ENCODE measurements around the gene MRPL12.

DNA sequence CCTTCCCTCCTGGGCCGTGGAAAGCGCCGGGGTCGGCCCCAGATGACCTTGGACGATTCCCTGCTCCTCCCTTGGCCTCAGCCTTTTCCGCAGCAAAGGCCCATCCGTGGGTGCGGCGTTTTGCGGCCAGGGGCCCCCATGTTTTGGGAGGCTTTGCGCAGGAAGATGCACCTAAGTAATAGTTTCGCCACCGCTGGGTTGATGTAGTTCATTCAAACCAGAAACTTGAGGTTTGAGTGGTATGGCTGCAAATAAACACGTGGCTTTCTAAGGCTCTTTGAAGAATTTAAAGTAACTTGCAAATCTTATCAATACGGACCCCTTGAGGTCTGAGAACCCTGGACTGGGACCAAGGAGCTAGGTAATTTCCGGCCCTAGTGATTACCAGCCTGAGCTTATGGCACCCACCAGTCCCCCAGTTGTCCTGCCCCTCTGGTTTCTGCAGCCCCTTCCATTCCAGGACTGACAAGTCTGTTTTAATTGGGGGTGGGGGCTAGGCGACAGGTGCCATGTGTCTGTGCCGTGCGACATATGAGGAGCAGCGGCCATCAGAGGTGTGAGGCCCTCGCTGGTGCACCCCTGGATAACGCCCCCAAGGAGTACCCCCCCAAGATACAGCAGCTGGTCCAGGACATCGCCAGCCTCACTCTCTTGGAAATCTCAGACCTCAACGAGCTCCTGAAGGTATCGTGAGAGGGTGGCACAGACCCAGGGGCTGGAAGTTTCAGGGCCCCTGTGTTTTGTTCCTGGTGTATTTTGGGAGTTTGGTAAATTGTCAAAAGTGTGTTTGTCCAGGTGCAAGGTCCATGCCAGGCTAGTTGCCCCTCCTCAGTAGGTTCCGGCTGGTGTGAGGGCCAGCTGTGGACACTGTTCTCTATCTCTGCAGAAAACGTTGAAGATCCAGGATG, 834 bp downstream of the MRPL12 start:
- TF ChIP-seq, protein P1, sequence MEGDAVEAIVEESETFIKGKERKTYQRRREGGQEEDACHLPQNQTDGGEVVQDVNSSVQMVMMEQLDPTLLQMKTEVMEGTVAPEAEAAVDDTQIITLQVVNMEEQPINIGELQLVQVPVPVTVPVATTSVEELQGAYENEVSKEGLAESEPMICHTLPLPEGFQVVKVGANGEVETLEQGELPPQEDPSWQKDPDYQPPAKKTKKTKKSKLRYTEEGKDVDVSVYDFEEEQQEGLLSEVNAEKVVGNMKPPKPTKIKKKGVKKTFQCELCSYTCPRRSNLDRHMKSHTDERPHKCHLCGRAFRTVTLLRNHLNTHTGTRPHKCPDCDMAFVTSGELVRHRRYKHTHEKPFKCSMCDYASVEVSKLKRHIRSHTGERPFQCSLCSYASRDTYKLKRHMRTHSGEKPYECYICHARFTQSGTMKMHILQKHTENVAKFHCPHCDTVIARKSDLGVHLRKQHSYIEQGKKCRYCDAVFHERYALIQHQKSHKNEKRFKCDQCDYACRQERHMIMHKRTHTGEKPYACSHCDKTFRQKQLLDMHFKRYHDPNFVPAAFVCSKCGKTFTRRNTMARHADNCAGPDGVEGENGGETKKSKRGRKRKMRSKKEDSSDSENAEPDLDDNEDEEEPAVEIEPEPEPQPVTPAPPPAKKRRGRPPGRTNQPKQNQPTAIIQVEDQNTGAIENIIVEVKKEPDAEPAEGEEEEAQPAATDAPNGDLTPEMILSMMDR (IDR thresholded peaks at IDR 0.05 in 2 of 3, conservative IDR thresholded peaks at IDR 0.05 in 1 of 3; ENCODE audit: insufficient read depth in 2 of 3, low read depth in 1 of 3, low read length in 3 of 3) = no peak
- TF ChIP-seq FOXM1 (IDR thresholded peaks at IDR 0.05; ENCODE audit: low read depth) = no peak
- 0 out of 2 replicates have a peak, but pooled peaks have one; percentile 65 for TF ChIP-seq FOXM1 (CRISPR knock-in tag; IDR thresholded peaks at IDR 0.05; ENCODE audit: low read depth)
- TF ChIP-seq, protein P2, sequence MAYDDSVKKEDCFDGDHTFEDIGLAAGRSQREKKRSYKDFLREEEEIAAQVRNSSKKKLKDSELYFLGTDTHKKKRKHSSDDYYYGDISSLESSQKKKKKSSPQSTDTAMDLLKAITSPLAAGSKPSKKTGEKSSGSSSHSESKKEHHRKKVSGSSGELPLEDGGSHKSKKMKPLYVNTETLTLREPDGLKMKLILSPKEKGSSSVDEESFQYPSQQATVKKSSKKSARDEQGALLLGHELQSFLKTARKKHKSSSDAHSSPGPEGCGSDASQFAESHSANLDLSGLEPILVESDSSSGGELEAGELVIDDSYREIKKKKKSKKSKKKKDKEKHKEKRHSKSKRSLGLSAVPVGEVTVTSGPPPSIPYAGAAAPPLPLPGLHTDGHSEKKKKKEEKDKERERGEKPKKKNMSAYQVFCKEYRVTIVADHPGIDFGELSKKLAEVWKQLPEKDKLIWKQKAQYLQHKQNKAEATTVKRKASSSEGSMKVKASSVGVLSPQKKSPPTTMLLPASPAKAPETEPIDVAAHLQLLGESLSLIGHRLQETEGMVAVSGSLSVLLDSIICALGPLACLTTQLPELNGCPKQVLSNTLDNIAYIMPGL (CRISPR knock-in tag; IDR thresholded peaks at IDR 0.05) = no peak
- no peak for TF ChIP-seq HMGN3 (IDR thresholded peaks at IDR 0.05; ENCODE audit: borderline replicate concordance, extremely low read depth, insufficient read length, low read depth, low read length)
- no peak for TF ChIP-seq FOSL1 (tag; conservative IDR thresholded peaks at IDR 0.05)
- TF ChIP-seq, protein P3, sequence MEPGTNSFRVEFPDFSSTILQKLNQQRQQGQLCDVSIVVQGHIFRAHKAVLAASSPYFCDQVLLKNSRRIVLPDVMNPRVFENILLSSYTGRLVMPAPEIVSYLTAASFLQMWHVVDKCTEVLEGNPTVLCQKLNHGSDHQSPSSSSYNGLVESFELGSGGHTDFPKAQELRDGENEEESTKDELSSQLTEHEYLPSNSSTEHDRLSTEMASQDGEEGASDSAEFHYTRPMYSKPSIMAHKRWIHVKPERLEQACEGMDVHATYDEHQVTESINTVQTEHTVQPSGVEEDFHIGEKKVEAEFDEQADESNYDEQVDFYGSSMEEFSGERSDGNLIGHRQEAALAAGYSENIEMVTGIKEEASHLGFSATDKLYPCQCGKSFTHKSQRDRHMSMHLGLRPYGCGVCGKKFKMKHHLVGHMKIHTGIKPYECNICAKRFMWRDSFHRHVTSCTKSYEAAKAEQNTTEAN (CRISPR knock-in tag; IDR thresholded peaks at IDR 0.05) = no peak
- TF ChIP-seq NR1H2 (CRISPR knock-in tag; IDR thresholded peaks at IDR 0.05) = no peak
- no peak for TF ChIP-seq CCAR2 (IDR thresholded peaks at IDR 0.05; ENCODE audit: low read depth, low read length)
- no peak for TF ChIP-seq FOS (IDR thresholded peaks at IDR 0.05; ENCODE audit: extremely low read depth, insufficient read length)
- TF ChIP-seq HCFC1 (IDR thresholded peaks at IDR 0.05; ENCODE audit: low read depth, low read length) = no peak
- no peak for TF ChIP-seq NELFE (IDR thresholded peaks at IDR 0.05; ENCODE audit: insufficient read depth, insufficient read length)
- no peak for TF ChIP-seq RBM15 (IDR thresholded peaks at IDR 0.05; ENCODE audit: insufficient read depth, low read length)
- no peak for TF ChIP-seq ELF1 (tag; IDR thresholded peaks at IDR 0.05)
